H1 (cell line): ENCODE data around the gene PPP1R1C. TPM values are rescaled to one million over a fixed set of nuclear protein-coding genes. Genes with fewer than 3 reads are reported as not detected.

Experiments used
- CTCF ChIA-PET: fragments of 300-600 bp; sonication (Branson Sonifier 250); formaldehyde crosslinking; loops from one replicate; lab custom pipeline; 2021; ENCODE audit not compliant: partially characterized antibody; lab: Charles Lee
- POLR2A ChIA-PET: fragments of 300-600 bp; sonication (Branson Sonifier 250); formaldehyde crosslinking; loops from one replicate; lab custom pipeline; 2021; ENCODE audit warnings: inconsistent platforms; ENCODE audit not compliant: partially characterized antibody; lab: Charles Lee
- DNase-seq, 2 experiments: peaks; one replicate each; pipeline versions ENCODE4 v3.0.0 to v3.0.0-alpha.2; 2010 to 2022; ENCODE audit warnings: low spot score in 2 of 2, low read depth in 1 of 2, mixed read lengths in 1 of 2
- FAIRE-seq: peaks from 2 replicates; lab custom pipeline; 2011; peaks lifted over from hg19 to GRCh38; lab: Jason Lieb, UNC
- H2AFZ ChIP-seq: 2 replicates; pipeline ENCODE4 v1.8.1; 2012; ENCODE audit warnings: low read length, inconsistent platforms
- H2AK5ac ChIP-seq: 2 replicates; pipeline ENCODE4 v1.6.1; 2013; ENCODE audit warnings: low read depth, low read length
- H2BK120ac ChIP-seq: replicated peaks from 2 replicates; pipeline ENCODE3; 2013; ENCODE audit warnings: low read depth, low read length, inconsistent platforms
- H2BK12ac ChIP-seq: 2 replicates; pipeline ENCODE4 v1.6.1; 2013; ENCODE audit warnings: low read depth, low read length
- H2BK15ac ChIP-seq: 2 replicates; pipeline ENCODE4 v1.6.1; 2013; ENCODE audit warnings: low read length
- H2BK20ac ChIP-seq: 2 replicates; pipeline ENCODE4 v1.6.1; 2013; ENCODE audit warnings: low read length
- H2BK5ac ChIP-seq: 2 replicates; pipeline ENCODE4 v1.6.1; 2013; ENCODE audit warnings: low read depth, low read length
- H3K14ac ChIP-seq: 2 replicates; pipeline ENCODE4 v1.6.1; 2013; ENCODE audit warnings: inconsistent platforms; ENCODE audit not compliant: insufficient read length
- H3K18ac ChIP-seq: 2 replicates; pipeline ENCODE4 v1.6.1; 2013; ENCODE audit warnings: low read length; ENCODE audit errors: extremely low read depth
- H3K23ac ChIP-seq: 2 replicates; pipeline ENCODE4 v1.6.1; 2013; ENCODE audit warnings: inconsistent platforms; ENCODE audit not compliant: insufficient read length
- H3K23me2 ChIP-seq: 2 replicates; pipeline ENCODE4 v1.6.1; 2013; ENCODE audit warnings: low read depth, low read length
- H3K27ac ChIP-seq: 2 replicates; pipeline ENCODE4 v1.6.1; 2011; ENCODE audit warnings: low read depth, low read length, inconsistent platforms
- H3K27me3 ChIP-seq, 4 experiments: replicated peaks in 1 of 4; 1 replicate in 1 of 4; 2 replicates in 3 of 4; pipeline versions ENCODE4 v1.6.1 to v1.8.1; 2011 to 2013; ENCODE audit warnings: low read length in 3 of 4, mild to moderate bottlenecking in 3 of 4, inconsistent platforms in 2 of 4, mixed read lengths in 2 of 4, moderate library complexity in 1 of 4; ENCODE audit not compliant: control insufficient read depth in 3 of 4, insufficient read depth in 3 of 4; ENCODE audit errors: extremely low read depth in 1 of 4
- H3K36me3 ChIP-seq, 4 experiments: 2 replicates each; pipeline versions ENCODE4 v1.6.1 to v1.8.1; 2011 to 2013; ENCODE audit warnings: mild to moderate bottlenecking in 4 of 4, low read length in 3 of 4, moderate library complexity in 2 of 4, control low read depth in 1 of 4, inconsistent platforms in 1 of 4; ENCODE audit not compliant: insufficient read depth in 4 of 4, control insufficient read depth in 2 of 4
- H3K4ac ChIP-seq: replicated peaks from 2 replicates; pipeline ENCODE3; 2013; ENCODE audit warnings: low read length, low read depth, mixed read lengths, inconsistent platforms; ENCODE audit not compliant: insufficient read length
- H3K4me1 ChIP-seq, 4 experiments: replicated peaks in 1 of 4; 1 replicate in 1 of 4; 2 replicates in 3 of 4; pipeline versions ENCODE4 v1.6.1 to v1.8.1; 2011 to 2013; ENCODE audit warnings: low read length in 3 of 4, inconsistent platforms in 2 of 4, mixed read lengths in 1 of 4; ENCODE audit not compliant: insufficient read depth in 4 of 4, control insufficient read depth in 3 of 4
- H3K4me2 ChIP-seq, 2 experiments: 2 replicates each; pipeline versions ENCODE4 v1.6.1 to v1.8.1; 2011 to 2013; ENCODE audit warnings: low read depth in 2 of 2, low read length in 2 of 2, control low read depth in 1 of 2, inconsistent platforms in 1 of 2, mild to moderate bottlenecking in 1 of 2; ENCODE audit not compliant: insufficient read depth in 1 of 2
- H3K4me3 ChIP-seq, 4 experiments: fragments of 200-600, 300-600 bp in 1 of 4; sonication (generic), shearing (Covaris generic), sonication (Bioruptor Twin) in 1 of 4; 2 replicates each; pipeline versions ENCODE4 v1.5.1 to v1.8.1; 2011 to 2016; ENCODE audit warnings: low read length in 4 of 4, low read depth in 3 of 4, control low read depth in 2 of 4, inconsistent platforms in 2 of 4, mild to moderate bottlenecking in 2 of 4, mixed read lengths in 1 of 4, moderate library complexity in 1 of 4; ENCODE audit not compliant: insufficient read depth in 2 of 4; ENCODE audit errors: extremely low read depth in 1 of 4
- H3K56ac ChIP-seq: replicated peaks from 2 replicates; pipeline ENCODE3; 2013; ENCODE audit warnings: low read depth, mild to moderate bottlenecking, mixed read lengths, low read length, inconsistent platforms; ENCODE audit not compliant: insufficient read length
- H3K79me1 ChIP-seq: 2 replicates; pipeline ENCODE4 v1.6.1; 2013; ENCODE audit warnings: low read depth, low read length, control low read depth
- H3K79me2 ChIP-seq, 2 experiments: 2 replicates each; pipeline versions ENCODE4 v1.6.1 to v1.8.1; 2012 to 2013; ENCODE audit warnings: low read length in 2 of 2, mild to moderate bottlenecking in 2 of 2, inconsistent platforms in 1 of 2; ENCODE audit not compliant: insufficient read depth in 2 of 2, control insufficient read depth in 1 of 2
- H3K9ac ChIP-seq, 4 experiments: replicated peaks in 1 of 4; 1 replicate in 1 of 4; 2 replicates in 3 of 4; pipeline versions ENCODE4 v1.6.1 to v1.8.1; 2011 to 2013; ENCODE audit warnings: low read depth in 3 of 4, low read length in 3 of 4, control low read depth in 2 of 4, mild to moderate bottlenecking in 2 of 4, moderate library complexity in 2 of 4, inconsistent platforms in 1 of 4; ENCODE audit errors: extremely low read depth in 1 of 4
- H3K9me3 ChIP-seq, 2 experiments: 2 replicates each; pipeline versions ENCODE4 v1.6.1 to v1.8.1; 2012 to 2013; ENCODE audit warnings: mild to moderate bottlenecking in 2 of 2, moderate library complexity in 2 of 2, control low read depth in 1 of 2, inconsistent platforms in 1 of 2, low read depth in 1 of 2, low read length in 1 of 2, mixed read lengths in 1 of 2; ENCODE audit not compliant: insufficient read depth in 2 of 2
- H4K20me1 ChIP-seq, 2 experiments: replicated peaks in 1 of 2; 2 replicates each; pipeline versions ENCODE3 to v1.8.1; 2011 to 2013; ENCODE audit warnings: inconsistent platforms in 2 of 2, low read length in 2 of 2, mild to moderate bottlenecking in 1 of 2; ENCODE audit not compliant: insufficient read depth in 2 of 2, control insufficient read depth in 1 of 2
- H4K5ac ChIP-seq: 2 replicates; pipeline ENCODE4 v1.6.1; 2013; ENCODE audit warnings: low read length, low read depth, mixed read lengths, inconsistent platforms; ENCODE audit not compliant: insufficient read length
- H4K8ac ChIP-seq: 2 replicates; pipeline ENCODE4 v1.8.0; 2013; ENCODE audit warnings: mild to moderate bottlenecking, moderate library complexity, low read length, inconsistent platforms; ENCODE audit not compliant: insufficient read depth; ENCODE audit errors: extremely low read depth
- H4K91ac ChIP-seq: replicated peaks from 2 replicates; pipeline ENCODE3; 2013; ENCODE audit warnings: low read length, mixed read lengths, inconsistent platforms; ENCODE audit not compliant: insufficient read length
- GABPA ChIP-seq: IDR thresholded peaks from 2 replicates; pipeline ENCODE4 v1.6.1; 2011; ENCODE audit warnings: mild to moderate bottlenecking, low read length, moderate library complexity, borderline replicate concordance; ENCODE audit not compliant: insufficient read depth
- JUND ChIP-seq: IDR thresholded peaks from 2 replicates; pipeline ENCODE4 v1.6.1; 2011; ENCODE audit warnings: mild to moderate bottlenecking, improper control_type of control experiment, low read length
- NRF1 ChIP-seq: IDR thresholded peaks from 2 replicates; pipeline ENCODE4 v1.6.1; 2011; ENCODE audit warnings: mild to moderate bottlenecking, low read depth, low read length, improper control_type of control experiment
- PHF8 ChIP-seq: fragments of 200-600 bp; sonication (generic); conservative IDR thresholded peaks from 2 replicates; pipeline ENCODE4 v1.7.1; 2012; ENCODE audit warnings: low read depth, mild to moderate bottlenecking, inconsistent platforms, low read length, moderate library complexity
- POLR2A ChIP-seq, 2 experiments: IDR thresholded peaks; 1 replicate in 1 of 2; 2 replicates in 1 of 2; pipeline ENCODE4 v1.6.1; 2011; ENCODE audit warnings: low read depth in 2 of 2, low read length in 2 of 2, mild to moderate bottlenecking in 2 of 2; ENCODE audit errors: control extremely low read depth in 1 of 2
- SIRT6 ChIP-seq: IDR thresholded peaks from one replicate; pipeline ENCODE4 v1.7.1; 2012; ENCODE audit warnings: low read length, inconsistent platforms
- WGBS, 2 experiments: shearing (Covaris generic) in 1 of 2; methylation state at CpG; one replicate each; pipeline versions ENCODE4 v1.1.6 to v1.1.7; 2013 to 2015; ENCODE audit warnings: low lambda C conversion rate in 2 of 2, mixed read lengths in 2 of 2, inconsistent platforms in 1 of 2, low coverage in 1 of 2, missing lambda C conversion rate in 1 of 2; ENCODE audit not compliant: insufficient replicate concordance in 2 of 2, insufficient coverage in 1 of 2, insufficient read length in 1 of 2; ENCODE audit errors: extremely low coverage in 1 of 2, missing lambda C conversion rate in 1 of 2; 5-methylcytosine and 5-hydroxymethylcytosine counted together
- polyA plus RNA-seq, 7 experiments: library from polyadenylated mRNA; depleted of rRNA in 3 of 7; stranded (reverse) in 5 of 7; unstranded in 2 of 7; fragments of >200 nt in 5 of 7; fragments of 200-250 nt in 2 of 7; gene quantifications; 1 replicate in 5 of 7; 2 replicates in 1 of 7; 4 replicates in 1 of 7; pipeline versions ENCODE4 v1.2.1 to v1.2.3, GENCODE V29; 2011 to 2013; ENCODE audit warnings: missing spikeins in 2 of 7, mixed read lengths in 2 of 7
- total RNA-seq: library from RNA; stranded (reverse); fragmentation: NEBNext Ultra II Directional; extraction: Animal tissue kit (Norgen Biotek cat#: 25700); gene quantifications from 2 replicates; pipeline ENCODE4 v1.2.1, GENCODE V29; 2021

PPP1R1C gene
- total and polyA plus RNA-seq, 2 of the 8 experiments (the other 6 are each of a cell fraction or from before 2014, with no cell fraction given) = 1.3 to 5.3 TPM

- Histone ChIP-seq H3K4me3 (no peak overlapping the region), H2BK15ac (no peak overlapping the region), H2BK12ac (no peak overlapping the region), H2BK5ac (no peak overlapping the region), H4K5ac (no peak overlapping the region), H3K79me1 (no peaks in the 10 kb centered on the region), H3K4me1 (no peaks in the 10 kb centered on the region), H3K36me3 (no peaks in the 10 kb centered on the region), H3K23me2 (no peaks in the 10 kb centered on the region), H3K4me2 (no peak overlapping the region), H3K27me3 (peaks cover 0 to 2% (median 0%) of the 10 kb centered on the region in 4 experiments; a peak in 1 of 7 replicates), H3K18ac (no peak overlapping the region), H3K9ac (no peak overlapping the region), H4K91ac (no peak overlapping the region), H4K20me1 (no peaks in the 10 kb centered on the region), H2BK20ac (no peak overlapping the region), H2AFZ (no peak overlapping the region), H3K4ac (no peak overlapping the region), H4K8ac (no peak overlapping the region), H3K79me2 (no peaks in the 10 kb centered on the region), H3K56ac (no peak overlapping the region), H2AK5ac (no peak overlapping the region), H3K23ac (no peak overlapping the region), H3K14ac (no peak overlapping the region), H2BK120ac (no peak overlapping the region), H3K27ac (no peak overlapping the region), H3K9me3 (no peaks in the 10 kb centered on the region)
- FAIRE-seq (no peak), DNase-seq (no peak)
- no peak for TF ChIP-seq JUND
- TF ChIP-seq SIRT6 = no peak
- no peak for TF ChIP-seq PHF8
- no peak for TF ChIP-seq NRF1
- no peak for TF ChIP-seq POLR2A (IDR thresholded peaks at IDR 0.05; ENCODE audit: control extremely low read depth in 1 of 2, low read depth in 2 of 2, low read length in 2 of 2)
- TF ChIP-seq GABPA = no peak
- CTCF ChIA-PET = no interaction called here
- 97% methylated on average over 2 of the region's 2 CpGs; no CpG with 5 or more reads in 1 of the 2 experiments for WGBS, 2 experiments
- POLR2A ChIA-PET = no interaction called here
Observed at GRCh38 chr2:181948227-181948626, 37.4 kb upstream of the PPP1R1C start.
